Measurements from ENCODE around the gene SNX27. TPM values are rescaled to one million over a fixed set of nuclear protein-coding genes. Genes with fewer than 3 reads are reported as not detected.
A peak's percentile ranks its signal among the peaks of the same experiment; 100 is the strongest.

SNX27 gene
- polyA plus RNA-seq = 1 to 10 TPM; 3.9 to 5.1 TPM

GRCh38 chr1:151611832-151612500, at the start of gene SNX27:
TSS of gene SNX27 (plus strand) at chr1:151612050. CDS start at chr1:151612202, 152 bp downstream.
- WGBS, 2 donors = 1% methylated on average over 69 to 79 of the region's 79 CpGs

GRCh38 chr1:151562661-151563060, 49.2 kb upstream of the SNX27 start:
- H3K4me3 ChIP-seq (ENCODE audit: low read depth in 1 of 2, low read length in 2 of 2) = no peak overlapping the region
- no peaks in the 10 kb centered on the region for H3K9me3 ChIP-seq (ENCODE audit: control insufficient read depth in 2 of 2, insufficient read depth in 1 of 2, low read depth in 1 of 2, low read length in 1 of 2)
- peaks cover 3 to 5% of the 10 kb centered on the region in 2 donors for H3K36me3 ChIP-seq (ENCODE audit: control insufficient read depth in 2 of 2, insufficient read depth in 2 of 2, low read length in 1 of 2)
- H3K27me3 ChIP-seq (ENCODE audit: control insufficient read depth in 1 of 2, insufficient read depth in 2 of 2, low read length in 2 of 2) = no peaks in the 10 kb centered on the region
- no peak overlapping the region for H3K27ac ChIP-seq (ENCODE audit: low read depth in 2 of 2, low read length in 1 of 2)
- H3K4me1 ChIP-seq (ENCODE audit: control insufficient read depth in 2 of 2, insufficient read depth in 2 of 2, low read length in 1 of 2) = no peaks in the 10 kb centered on the region
- 71 to 88% methylated on average over 1 of the region's 1 CpG for WGBS, 2 donors

More at GRCh38 chr1:151611832-151612500, at the start of gene SNX27:
- Histone ChIP-seq H3K27ac (ENCODE audit: low read depth in 2 of 2, low read length in 1 of 2) (peak within 1 kb of the TSS; percentile 92), H3K27me3 (ENCODE audit: control insufficient read depth in 1 of 2, insufficient read depth in 2 of 2, low read length in 2 of 2) (no peaks in the 10 kb centered on the region), H3K9me3 (ENCODE audit: control insufficient read depth in 2 of 2, insufficient read depth in 1 of 2, low read depth in 1 of 2, low read length in 1 of 2) (no peaks in the 10 kb centered on the region), H3K4me3 (ENCODE audit: low read depth in 1 of 2, low read length in 2 of 2) (peak within 1 kb of the TSS; percentile 62 to 99), H3K4me1 (ENCODE audit: control insufficient read depth in 2 of 2, insufficient read depth in 2 of 2, low read length in 1 of 2) (peaks cover 0 to 4% of the 10 kb centered on the region in 2 donors), H3K36me3 (ENCODE audit: control insufficient read depth in 2 of 2, insufficient read depth in 2 of 2, low read length in 1 of 2) (no peaks in the 10 kb centered on the region)

- Histone ChIP-seq H3K4me1 (ENCODE audit: control insufficient read depth in 2 of 2, insufficient read depth in 2 of 2, low read length in 1 of 2) (no peaks in the 10 kb centered on the region), H3K4me3 (ENCODE audit: low read depth in 1 of 2, low read length in 2 of 2) (no peak overlapping the region), H3K27me3 (ENCODE audit: control insufficient read depth in 1 of 2, insufficient read depth in 2 of 2, low read length in 2 of 2) (no peaks in the 10 kb centered on the region), H3K36me3 (ENCODE audit: control insufficient read depth in 2 of 2, insufficient read depth in 2 of 2, low read length in 1 of 2) (peaks cover 3 to 5% of the 10 kb centered on the region in 2 donors), H3K27ac (ENCODE audit: low read depth in 2 of 2, low read length in 1 of 2) (no peak overlapping the region), H3K9me3 (ENCODE audit: control insufficient read depth in 2 of 2, insufficient read depth in 1 of 2, low read depth in 1 of 2, low read length in 1 of 2) (no peaks in the 10 kb centered on the region)
- WGBS, 2 donors = 42 to 60% methylated on average over 2 of the region's 2 CpGs
These were observed 48.5 kb upstream of the SNX27 start for GRCh38 chr1:151563376-151563775.

DNA sequence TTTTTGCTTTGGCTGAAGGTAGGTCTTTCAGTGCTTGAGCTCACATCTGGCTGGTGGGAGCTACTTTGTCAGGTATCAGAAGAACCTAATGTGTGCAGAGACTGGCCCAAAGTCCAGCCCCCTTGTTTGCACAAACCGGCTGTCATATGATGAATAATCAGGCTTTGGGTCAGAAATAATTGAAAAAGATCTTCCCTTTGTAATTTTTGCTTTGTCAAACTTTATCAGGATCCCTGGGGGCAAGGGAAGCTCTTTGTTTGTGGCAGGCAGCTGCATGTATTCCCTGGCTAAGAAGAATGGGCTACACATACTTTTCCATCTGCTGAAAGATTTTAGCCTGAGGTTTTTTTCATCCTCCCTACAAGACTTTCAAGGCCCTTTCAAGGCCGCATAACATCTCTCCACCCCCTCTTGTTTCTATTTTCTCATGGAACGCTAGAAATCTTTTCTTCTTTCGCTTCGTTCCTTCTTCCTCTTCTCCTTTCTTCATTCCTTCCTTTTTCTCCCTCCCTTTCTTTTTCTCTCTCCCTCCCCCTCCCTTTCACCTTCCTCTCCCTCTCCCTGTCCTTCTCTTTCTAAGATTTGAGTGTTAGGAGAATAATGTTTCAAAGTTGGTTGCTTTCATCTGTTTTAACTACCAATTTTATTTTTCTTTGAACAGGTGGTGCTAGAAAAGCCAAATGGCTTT, 46.2 kb upstream of the SNX27 start:
- 33 to 56% methylated on average over 5 of the region's 5 CpGs for WGBS, 2 donors
- Histone ChIP-seq H3K27me3 (ENCODE audit: control insufficient read depth in 1 of 2, insufficient read depth in 2 of 2, low read length in 2 of 2) (no peaks in the 10 kb centered on the region), H3K9me3 (ENCODE audit: control insufficient read depth in 2 of 2, insufficient read depth in 1 of 2, low read depth in 1 of 2, low read length in 1 of 2) (no peaks in the 10 kb centered on the region), H3K27ac (ENCODE audit: low read depth in 2 of 2, low read length in 1 of 2) (no peak overlapping the region), H3K36me3 (ENCODE audit: control insufficient read depth in 2 of 2, insufficient read depth in 2 of 2, low read length in 1 of 2) (peaks cover 3 to 11% of the 10 kb centered on the region in 2 donors), H3K4me3 (ENCODE audit: low read depth in 1 of 2, low read length in 2 of 2) (no peak overlapping the region), H3K4me1 (ENCODE audit: control insufficient read depth in 2 of 2, insufficient read depth in 2 of 2, low read length in 1 of 2) (peaks cover 2 to 6% of the 10 kb centered on the region in 2 donors)

DNA sequence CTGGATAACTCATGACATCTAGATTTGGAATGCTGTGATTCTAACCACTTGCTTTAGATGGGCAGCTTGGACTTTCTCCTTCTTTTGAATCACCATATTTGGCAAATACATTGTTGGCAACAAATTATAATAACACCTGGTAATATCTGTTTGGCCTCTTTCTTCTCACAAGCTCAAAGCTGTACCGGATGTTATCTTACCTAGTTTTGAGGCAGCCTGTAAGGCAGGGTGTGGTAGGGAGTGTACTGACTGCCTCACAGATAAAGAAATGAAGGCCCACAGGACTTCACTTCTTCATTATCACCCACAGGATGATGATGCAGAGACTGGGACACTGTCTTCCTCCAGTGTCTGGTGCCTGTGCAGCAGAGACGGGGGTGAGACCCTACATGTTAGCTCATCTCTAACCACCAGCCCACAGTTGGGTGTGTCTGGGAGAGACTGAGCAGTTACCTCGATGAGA, 43.2 kb upstream of the SNX27 start:
- H3K4me3 ChIP-seq (ENCODE audit: low read depth in 1 of 2, low read length in 2 of 2) = no peak overlapping the region
- peaks cover 3 to 13% of the 10 kb centered on the region in 2 donors for H3K36me3 ChIP-seq (ENCODE audit: control insufficient read depth in 2 of 2, insufficient read depth in 2 of 2, low read length in 1 of 2)
- 50 to 59% methylated on average over 3 of the region's 3 CpGs for WGBS, 2 donors
- peaks cover 2 to 7% of the 10 kb centered on the region in 2 donors for H3K4me1 ChIP-seq (ENCODE audit: control insufficient read depth in 2 of 2, insufficient read depth in 2 of 2, low read length in 1 of 2)
- H3K27me3 ChIP-seq (ENCODE audit: control insufficient read depth in 1 of 2, insufficient read depth in 2 of 2, low read length in 2 of 2) = no peaks in the 10 kb centered on the region
- H3K27ac ChIP-seq (ENCODE audit: low read depth in 2 of 2, low read length in 1 of 2) = peak overlapping the region in 1 of 2 donors; percentile 59
- no peaks in the 10 kb centered on the region for H3K9me3 ChIP-seq (ENCODE audit: control insufficient read depth in 2 of 2, insufficient read depth in 1 of 2, low read depth in 1 of 2, low read length in 1 of 2)

DNA sequence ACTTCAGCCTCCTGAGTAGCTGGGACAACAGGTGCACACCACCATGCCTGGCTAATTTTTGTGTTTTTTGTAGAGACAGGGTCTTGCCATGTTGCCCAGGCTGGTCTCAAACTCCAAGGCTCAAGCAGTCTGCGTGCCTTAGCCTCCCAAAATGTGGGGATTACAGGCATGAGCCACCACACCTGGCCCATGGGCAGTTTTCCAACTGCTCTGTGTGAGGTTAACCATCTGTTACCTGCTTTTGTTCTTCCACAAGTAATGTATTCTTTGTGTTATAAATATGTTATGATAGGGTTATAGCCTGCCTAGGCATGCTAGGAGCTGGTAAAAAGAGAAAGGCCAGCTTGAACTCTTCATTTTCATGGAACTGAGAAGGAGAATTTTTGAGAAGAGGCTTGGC, 41.0 kb upstream of the SNX27 start:
- Histone ChIP-seq H3K4me3 (ENCODE audit: low read depth in 1 of 2, low read length in 2 of 2) (no peak overlapping the region), H3K27me3 (ENCODE audit: control insufficient read depth in 1 of 2, insufficient read depth in 2 of 2, low read length in 2 of 2) (no peaks in the 10 kb centered on the region), H3K9me3 (ENCODE audit: control insufficient read depth in 2 of 2, insufficient read depth in 1 of 2, low read depth in 1 of 2, low read length in 1 of 2) (no peaks in the 10 kb centered on the region), H3K4me1 (ENCODE audit: control insufficient read depth in 2 of 2, insufficient read depth in 2 of 2, low read length in 1 of 2) (peaks cover 2 to 19% of the 10 kb centered on the region in 2 donors), H3K27ac (ENCODE audit: low read depth in 2 of 2, low read length in 1 of 2) (no peak overlapping the region), H3K36me3 (ENCODE audit: control insufficient read depth in 2 of 2, insufficient read depth in 2 of 2, low read length in 1 of 2) (peaks cover 0 to 13% of the 10 kb centered on the region in 2 donors)
- WGBS, 2 donors = 42 to 43% methylated on average over 1 of the region's 1 CpG

DNA sequence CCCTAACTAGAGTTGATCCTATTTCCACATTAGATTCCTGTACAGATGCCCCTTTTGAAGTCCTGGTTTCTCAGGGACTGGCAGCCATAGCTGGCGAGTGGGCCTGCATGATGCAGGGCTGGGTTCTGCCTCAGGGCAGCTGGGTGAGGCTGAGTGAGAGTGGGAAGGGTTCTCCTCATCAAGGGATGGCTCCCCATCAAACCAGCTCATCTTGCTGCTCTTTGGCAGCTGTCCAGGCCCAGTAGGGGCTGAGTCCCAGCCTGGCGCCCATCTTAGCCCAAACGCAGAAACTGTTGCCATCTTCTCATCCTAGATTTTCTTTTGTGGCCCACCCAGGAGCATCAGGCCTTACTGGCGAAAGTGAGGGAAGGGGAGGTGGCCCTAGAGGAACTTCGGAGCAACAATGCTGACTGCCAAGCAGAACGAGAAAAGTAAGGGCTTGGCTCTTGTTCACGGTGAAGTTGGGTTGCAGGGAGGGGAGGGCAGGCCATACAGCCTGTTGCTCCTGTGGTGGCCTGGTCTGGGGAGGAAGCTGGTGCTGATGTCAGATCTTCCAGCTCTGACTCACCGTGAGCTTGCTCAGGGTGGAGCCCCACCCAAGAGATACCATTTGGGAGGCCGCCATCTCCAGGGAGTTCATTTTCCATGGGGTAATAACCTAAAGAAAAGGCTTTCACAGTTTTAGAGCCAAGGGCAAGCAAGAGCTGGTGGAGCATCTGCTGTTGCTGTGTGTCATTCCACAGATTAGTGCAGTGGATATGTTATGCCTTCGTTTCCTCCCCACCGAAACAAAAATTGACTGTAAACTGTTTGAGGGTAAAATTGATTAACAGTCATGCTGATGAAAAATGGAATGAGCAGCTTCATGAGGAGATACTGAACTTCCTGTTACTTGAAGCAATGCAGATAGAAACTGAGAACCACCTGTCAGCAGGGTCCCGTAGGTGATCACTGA, 37.0 kb upstream of the SNX27 start:
- H3K9me3 ChIP-seq (ENCODE audit: control insufficient read depth in 2 of 2, insufficient read depth in 1 of 2, low read depth in 1 of 2, low read length in 1 of 2) = no peaks in the 10 kb centered on the region
- peak overlapping the region; percentile 83 to 97 for H3K27ac ChIP-seq (ENCODE audit: low read depth in 2 of 2, low read length in 1 of 2)
- H3K27me3 ChIP-seq (ENCODE audit: control insufficient read depth in 1 of 2, insufficient read depth in 2 of 2, low read length in 2 of 2) = no peaks in the 10 kb centered on the region
- WGBS, 2 donors = 58 to 72% methylated on average over 12 of the region's 12 CpGs
- H3K4me1 ChIP-seq (ENCODE audit: control insufficient read depth in 2 of 2, insufficient read depth in 2 of 2, low read length in 1 of 2) = peaks cover 0 to 16% of the 10 kb centered on the region in 2 donors
- H3K4me3 ChIP-seq (ENCODE audit: low read depth in 1 of 2, low read length in 2 of 2) = no peak overlapping the region
- peaks cover 0 to 16% of the 10 kb centered on the region in 2 donors for H3K36me3 ChIP-seq (ENCODE audit: control insufficient read depth in 2 of 2, insufficient read depth in 2 of 2, low read length in 1 of 2)

DNA sequence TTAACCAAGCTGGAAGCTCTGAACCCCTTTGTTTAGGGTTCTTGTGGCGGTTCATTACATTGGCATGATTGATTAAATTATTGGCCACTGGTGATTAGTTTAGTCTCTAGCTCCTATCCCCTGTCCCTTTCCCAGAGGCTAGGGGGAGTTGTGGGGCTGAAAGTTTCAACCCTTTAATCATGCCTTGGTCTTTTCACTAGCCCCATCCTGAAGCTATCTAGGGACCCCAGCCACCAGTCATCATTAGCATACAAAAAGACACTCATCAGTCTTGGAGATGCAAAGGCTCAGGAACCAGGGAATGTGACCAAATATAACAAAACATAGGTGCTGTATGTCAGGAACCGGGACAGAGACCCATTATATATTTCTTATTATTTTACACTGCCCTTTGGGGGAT, 34.7 kb upstream of the SNX27 start:
- Histone ChIP-seq H3K27me3 (ENCODE audit: control insufficient read depth in 1 of 2, insufficient read depth in 2 of 2, low read length in 2 of 2) (no peaks in the 10 kb centered on the region), H3K36me3 (ENCODE audit: control insufficient read depth in 2 of 2, insufficient read depth in 2 of 2, low read length in 1 of 2) (peaks cover 5 to 25% of the 10 kb centered on the region in 2 donors), H3K9me3 (ENCODE audit: control insufficient read depth in 2 of 2, insufficient read depth in 1 of 2, low read depth in 1 of 2, low read length in 1 of 2) (no peaks in the 10 kb centered on the region), H3K4me1 (ENCODE audit: control insufficient read depth in 2 of 2, insufficient read depth in 2 of 2, low read length in 1 of 2) (peaks cover 0 to 18% of the 10 kb centered on the region in 2 donors), H3K4me3 (ENCODE audit: low read depth in 1 of 2, low read length in 2 of 2) (no peak overlapping the region), H3K27ac (ENCODE audit: low read depth in 2 of 2, low read length in 1 of 2) (no peak overlapping the region)
- 92 to 96% methylated on average over 2 of the region's 2 CpGs for WGBS, 2 donors

GRCh38 chr1:151578941-151579340, 32.9 kb upstream of the SNX27 start:
- peaks cover 5 to 24% of the 10 kb centered on the region in 2 donors for H3K36me3 ChIP-seq (ENCODE audit: control insufficient read depth in 2 of 2, insufficient read depth in 2 of 2, low read length in 1 of 2)
- 96 to 97% methylated on average over 1 of the region's 1 CpG for WGBS, 2 donors
- no peak overlapping the region for H3K4me3 ChIP-seq (ENCODE audit: low read depth in 1 of 2, low read length in 2 of 2)

More at GRCh38 chr1:151578941-151579340, 32.9 kb upstream of the SNX27 start:
- H3K9me3 ChIP-seq (ENCODE audit: control insufficient read depth in 2 of 2, insufficient read depth in 1 of 2, low read depth in 1 of 2, low read length in 1 of 2) = no peaks in the 10 kb centered on the region
- no peaks in the 10 kb centered on the region for H3K27me3 ChIP-seq (ENCODE audit: control insufficient read depth in 1 of 2, insufficient read depth in 2 of 2, low read length in 2 of 2)
- H3K27ac ChIP-seq (ENCODE audit: low read depth in 2 of 2, low read length in 1 of 2) = peak overlapping the region; percentile 35 to 59
- H3K4me1 ChIP-seq (ENCODE audit: control insufficient read depth in 2 of 2, insufficient read depth in 2 of 2, low read length in 1 of 2) = peaks cover 0 to 17% of the 10 kb centered on the region in 2 donors

Measured in esophagus (tissue), 2 donors.